ENCODE results near the gene NUP43. TPM values are rescaled to one million over a fixed set of nuclear protein-coding genes. Genes with fewer than 3 reads are reported as not detected.

Gene NUP43
- total and polyA plus RNA-seq, 2 of the 13 experiments (the other 11 are each of a cell fraction or from before 2014, with no cell fraction given), result 38.9 to 85.1 TPM

DNA sequence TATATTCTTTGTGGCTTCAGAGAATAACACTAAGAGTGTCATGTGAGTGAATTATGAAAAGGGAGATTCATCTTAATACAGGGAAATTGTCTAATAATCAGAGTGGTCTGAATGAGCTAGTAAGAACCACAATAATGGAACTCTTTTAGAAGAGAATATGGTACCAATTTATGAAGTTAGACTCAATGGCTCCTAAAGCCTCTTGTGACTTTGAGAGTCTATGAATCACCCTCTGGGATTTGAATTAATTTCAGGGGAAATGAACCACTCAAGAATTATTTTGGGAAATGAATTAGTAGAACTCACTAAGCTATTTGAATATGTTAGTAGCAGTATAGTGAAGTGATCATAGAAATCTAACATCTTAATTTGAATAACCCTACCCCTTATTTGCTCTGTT is 17.5 kb upstream of the NUP43 start (continued):
- TF ChIP-seq NFYC (CRISPR knock-in tag; IDR thresholded peaks at IDR 0.05), result no peak
- TF ChIP-seq SNAPC2 (CRISPR knock-in tag; IDR thresholded peaks at IDR 0.05), result no peak
- TF ChIP-seq, protein P1, sequence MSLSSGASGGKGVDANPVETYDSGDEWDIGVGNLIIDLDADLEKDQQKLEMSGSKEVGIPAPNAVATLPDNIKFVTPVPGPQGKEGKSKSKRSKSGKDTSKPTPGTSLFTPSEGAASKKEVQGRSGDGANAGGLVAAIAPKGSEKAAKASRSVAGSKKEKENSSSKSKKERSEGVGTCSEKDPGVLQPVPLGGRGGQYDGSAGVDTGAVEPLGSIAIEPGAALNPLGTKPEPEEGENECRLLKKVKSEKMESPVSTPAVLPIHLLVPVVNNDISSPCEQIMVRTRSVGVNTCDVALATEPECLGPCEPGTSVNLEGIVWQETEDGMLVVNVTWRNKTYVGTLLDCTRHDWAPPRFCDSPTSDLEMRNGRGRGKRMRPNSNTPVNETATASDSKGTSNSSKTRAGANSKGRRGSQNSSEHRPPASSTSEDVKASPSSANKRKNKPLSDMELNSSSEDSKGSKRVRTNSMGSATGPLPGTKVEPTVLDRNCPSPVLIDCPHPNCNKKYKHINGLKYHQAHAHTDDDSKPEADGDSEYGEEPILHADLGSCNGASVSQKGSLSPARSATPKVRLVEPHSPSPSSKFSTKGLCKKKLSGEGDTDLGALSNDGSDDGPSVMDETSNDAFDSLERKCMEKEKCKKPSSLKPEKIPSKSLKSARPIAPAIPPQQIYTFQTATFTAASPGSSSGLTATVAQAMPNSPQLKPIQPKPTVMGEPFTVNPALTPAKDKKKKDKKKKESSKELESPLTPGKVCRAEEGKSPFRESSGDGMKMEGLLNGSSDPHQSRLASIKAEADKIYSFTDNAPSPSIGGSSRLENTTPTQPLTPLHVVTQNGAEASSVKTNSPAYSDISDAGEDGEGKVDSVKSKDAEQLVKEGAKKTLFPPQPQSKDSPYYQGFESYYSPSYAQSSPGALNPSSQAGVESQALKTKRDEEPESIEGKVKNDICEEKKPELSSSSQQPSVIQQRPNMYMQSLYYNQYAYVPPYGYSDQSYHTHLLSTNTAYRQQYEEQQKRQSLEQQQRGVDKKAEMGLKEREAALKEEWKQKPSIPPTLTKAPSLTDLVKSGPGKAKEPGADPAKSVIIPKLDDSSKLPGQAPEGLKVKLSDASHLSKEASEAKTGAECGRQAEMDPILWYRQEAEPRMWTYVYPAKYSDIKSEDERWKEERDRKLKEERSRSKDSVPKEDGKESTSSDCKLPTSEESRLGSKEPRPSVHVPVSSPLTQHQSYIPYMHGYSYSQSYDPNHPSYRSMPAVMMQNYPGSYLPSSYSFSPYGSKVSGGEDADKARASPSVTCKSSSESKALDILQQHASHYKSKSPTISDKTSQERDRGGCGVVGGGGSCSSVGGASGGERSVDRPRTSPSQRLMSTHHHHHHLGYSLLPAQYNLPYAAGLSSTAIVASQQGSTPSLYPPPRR (CRISPR knock-in tag; IDR thresholded peaks at IDR 0.05; ENCODE audit: borderline replicate concordance), result no peak
- TF ChIP-seq, protein P2, sequence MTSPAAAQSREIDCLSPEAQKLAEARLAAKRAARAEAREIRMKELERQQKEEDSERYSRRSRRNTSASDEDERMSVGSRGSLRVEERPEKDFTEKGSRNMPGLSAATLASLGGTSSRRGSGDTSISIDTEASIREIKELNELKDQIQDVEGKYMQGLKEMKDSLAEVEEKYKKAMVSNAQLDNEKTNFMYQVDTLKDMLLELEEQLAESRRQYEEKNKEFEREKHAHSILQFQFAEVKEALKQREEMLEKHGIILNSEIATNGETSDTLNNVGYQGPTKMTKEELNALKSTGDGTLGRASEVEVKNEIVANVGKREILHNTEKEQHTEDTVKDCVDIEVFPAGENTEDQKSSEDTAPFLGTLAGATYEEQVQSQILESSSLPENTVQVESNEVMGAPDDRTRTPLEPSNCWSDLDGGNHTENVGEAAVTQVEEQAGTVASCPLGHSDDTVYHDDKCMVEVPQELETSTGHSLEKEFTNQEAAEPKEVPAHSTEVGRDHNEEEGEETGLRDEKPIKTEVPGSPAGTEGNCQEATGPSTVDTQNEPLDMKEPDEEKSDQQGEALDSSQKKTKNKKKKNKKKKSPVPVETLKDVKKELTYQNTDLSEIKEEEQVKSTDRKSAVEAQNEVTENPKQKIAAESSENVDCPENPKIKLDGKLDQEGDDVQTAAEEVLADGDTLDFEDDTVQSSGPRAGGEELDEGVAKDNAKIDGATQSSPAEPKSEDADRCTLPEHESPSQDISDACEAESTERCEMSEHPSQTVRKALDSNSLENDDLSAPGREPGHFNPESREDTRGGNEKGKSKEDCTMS (CRISPR knock-in tag; conservative IDR thresholded peaks at IDR 0.05), result no peak
- no peak for TF ChIP-seq CC2D1A (CRISPR knock-in tag; IDR thresholded peaks at IDR 0.05)
- TF ChIP-seq PHF5A (CRISPR knock-in tag; IDR thresholded peaks at IDR 0.05; ENCODE audit: low read depth, unreplicated experiment), result no peak
- no peak for TF ChIP-seq HOXA5 (CRISPR knock-in tag; IDR thresholded peaks at IDR 0.05)
- TF ChIP-seq ASH2L (IDR thresholded peaks at IDR 0.05; ENCODE audit: insufficient read length, low read depth, low read length), result no peak
- TF ChIP-seq TBL1XR1 (IDR thresholded peaks at IDR 0.05; ENCODE audit: borderline replicate concordance, low read length, partially characterized antibody), result no peak
- TF ChIP-seq ARNT2 (CRISPR knock-in tag; IDR thresholded peaks at IDR 0.05; ENCODE audit: low read depth), result no peak
- TF ChIP-seq, protein P3, sequence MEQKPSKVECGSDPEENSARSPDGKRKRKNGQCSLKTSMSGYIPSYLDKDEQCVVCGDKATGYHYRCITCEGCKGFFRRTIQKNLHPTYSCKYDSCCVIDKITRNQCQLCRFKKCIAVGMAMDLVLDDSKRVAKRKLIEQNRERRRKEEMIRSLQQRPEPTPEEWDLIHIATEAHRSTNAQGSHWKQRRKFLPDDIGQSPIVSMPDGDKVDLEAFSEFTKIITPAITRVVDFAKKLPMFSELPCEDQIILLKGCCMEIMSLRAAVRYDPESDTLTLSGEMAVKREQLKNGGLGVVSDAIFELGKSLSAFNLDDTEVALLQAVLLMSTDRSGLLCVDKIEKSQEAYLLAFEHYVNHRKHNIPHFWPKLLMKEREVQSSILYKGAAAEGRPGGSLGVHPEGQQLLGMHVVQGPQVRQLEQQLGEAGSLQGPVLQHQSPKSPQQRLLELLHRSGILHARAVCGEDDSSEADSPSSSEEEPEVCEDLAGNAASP (CRISPR knock-in tag; IDR thresholded peaks at IDR 0.05; ENCODE audit: borderline replicate concordance), result no peak

Data from HepG2 (cell line).